Mucosa of descending colon (tissue), 3 donors: Measurements from ENCODE around the gene VSIG10L2. TPM values are rescaled to one million over a fixed set of nuclear protein-coding genes. Genes with fewer than 3 reads are reported as not detected.
"Not testable (repeated sequence)": the region's sequence is repeated elsewhere in the genome, so short reads cannot be mapped to it uniquely, and the experiment has no call there.

Source experiments
- ATAC-seq: fragments of 200-7000 bp; cut with Tn5 transposase; one replicate; pipeline ENCODE4 v1.9.1; 2020; ENCODE audit warnings: mild to moderate bottlenecking, moderate library complexity
- DNase-seq, 3 donors: peaks; one replicate each; pipeline ENCODE4 v3.0.0-alpha.2; 2020
- H3K36me3 ChIP-seq: fragments of 200-600 bp; one replicate; pipeline ENCODE4 v1.8.0; 2021; ENCODE audit warnings: low read depth, mild to moderate bottlenecking
- H3K4me1 ChIP-seq: fragments of 200-600 bp; one replicate; pipeline ENCODE4 v1.8.0; 2021; ENCODE audit warnings: low read depth, mild to moderate bottlenecking
- H3K4me3 ChIP-seq: fragments of 200-600 bp; one replicate; pipeline ENCODE4 v1.8.0; 2021; ENCODE audit warnings: mild to moderate bottlenecking
- H3K9me3 ChIP-seq: fragments of 200-600 bp; one replicate; pipeline ENCODE4 v1.8.0; 2021; ENCODE audit warnings: mild to moderate bottlenecking
- intact Hi-C, 2 donors: fragments of 100-400 bp; cut with DNase I in 1 of 2; cut with micrococcal nuclease in 1 of 2; formaldehyde crosslinking; loops; one replicate each; pipeline versions ENCODE4 v1.11.0 to v1.11.1; 2022; cut with DNase I, micrococcal nuclease
- total RNA-seq, 3 donors: library from RNA; stranded (reverse); fragmentation: NEBNext Ultra II Directional in 2 of 3; extraction: Animal tissue kit (Norgen Biotek cat#: 25700) in 2 of 3; gene quantifications; one replicate each; pipeline versions ENCODE4 v1.2.1 to v1.2.4, GENCODE V29; 2021 to 2023
- TF ChIP-seq, protein P1 (sequence below): fragments of 200-600 bp; IDR thresholded peaks from one replicate; pipeline ENCODE4 v1.8.0; 2022; ENCODE audit warnings: antibody characterized with exemption, mild to moderate bottlenecking
- donor health status: DM: no; HTN: no; CAD: no; lungs with moderate emphysema.
- donor health status: DM: no; HTN: no; CAD: no.
- donor health status: DM: no; HTN: yes; CAD: no.

VSIG10L2 gene
- total RNA-seq, 3 donors from 2014 or later = 0.09 TPM; not detected in 2

DNA sequence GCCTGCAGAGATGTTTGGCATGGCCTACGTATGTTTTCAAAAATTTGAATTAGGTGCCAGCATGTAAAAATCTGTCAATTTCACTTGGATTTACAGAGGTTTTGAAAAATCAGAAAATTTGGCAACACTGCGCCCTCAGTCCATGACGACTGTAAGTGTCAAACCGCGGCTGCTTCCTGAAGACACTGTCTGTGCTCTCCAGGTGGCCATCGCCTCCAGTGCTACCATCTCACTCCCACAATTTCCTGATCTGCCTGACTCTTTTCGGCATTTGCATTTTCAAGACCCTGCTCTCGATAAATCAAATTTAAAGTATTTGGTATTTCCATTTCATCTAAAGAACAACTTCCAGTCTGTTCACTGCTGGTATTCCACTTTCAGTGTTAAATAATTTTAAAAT, 34.6 kb downstream of the VSIG10L2 start:
- Histone ChIP-seq H3K4me3 (no peak overlapping the region), H3K4me1 (no peaks in the 10 kb centered on the region), H3K36me3 (no peaks in the 10 kb centered on the region), H3K9me3 (no peaks in the 10 kb centered on the region)
- intact Hi-C loops = no loop called here
- ATAC-seq (no peak), DNase-seq (no peak)
- TF ChIP-seq, protein P1, sequence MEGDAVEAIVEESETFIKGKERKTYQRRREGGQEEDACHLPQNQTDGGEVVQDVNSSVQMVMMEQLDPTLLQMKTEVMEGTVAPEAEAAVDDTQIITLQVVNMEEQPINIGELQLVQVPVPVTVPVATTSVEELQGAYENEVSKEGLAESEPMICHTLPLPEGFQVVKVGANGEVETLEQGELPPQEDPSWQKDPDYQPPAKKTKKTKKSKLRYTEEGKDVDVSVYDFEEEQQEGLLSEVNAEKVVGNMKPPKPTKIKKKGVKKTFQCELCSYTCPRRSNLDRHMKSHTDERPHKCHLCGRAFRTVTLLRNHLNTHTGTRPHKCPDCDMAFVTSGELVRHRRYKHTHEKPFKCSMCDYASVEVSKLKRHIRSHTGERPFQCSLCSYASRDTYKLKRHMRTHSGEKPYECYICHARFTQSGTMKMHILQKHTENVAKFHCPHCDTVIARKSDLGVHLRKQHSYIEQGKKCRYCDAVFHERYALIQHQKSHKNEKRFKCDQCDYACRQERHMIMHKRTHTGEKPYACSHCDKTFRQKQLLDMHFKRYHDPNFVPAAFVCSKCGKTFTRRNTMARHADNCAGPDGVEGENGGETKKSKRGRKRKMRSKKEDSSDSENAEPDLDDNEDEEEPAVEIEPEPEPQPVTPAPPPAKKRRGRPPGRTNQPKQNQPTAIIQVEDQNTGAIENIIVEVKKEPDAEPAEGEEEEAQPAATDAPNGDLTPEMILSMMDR = no peak

DNA sequence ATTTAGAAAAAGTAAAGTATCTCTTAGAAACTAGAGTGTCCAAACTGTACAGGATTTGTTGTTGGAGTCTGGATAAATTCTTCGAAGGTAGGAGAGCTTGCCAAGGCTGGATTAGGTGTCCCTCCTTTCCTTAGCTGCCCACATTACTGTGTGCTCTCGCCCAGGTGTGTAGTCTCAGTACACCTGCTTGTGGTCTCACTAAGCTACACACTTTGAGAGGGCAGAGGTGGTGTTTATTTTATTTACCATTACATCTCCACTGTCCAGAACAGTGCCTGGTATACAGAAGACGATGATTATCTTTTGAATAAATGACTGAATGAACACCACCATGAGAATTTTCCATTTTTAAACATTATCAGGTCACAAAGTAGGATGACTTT, 36.5 kb downstream of the VSIG10L2 start:
- Histone ChIP-seq H3K36me3 (no peaks in the 10 kb centered on the region), H3K4me3 (no peak overlapping the region), H3K4me1 (no peaks in the 10 kb centered on the region), H3K9me3 (no peaks in the 10 kb centered on the region)
- intact Hi-C loops = no loop called here
- DNase-seq (no peak), ATAC-seq (no peak)
- TF ChIP-seq, protein P1 = no peak

DNA sequence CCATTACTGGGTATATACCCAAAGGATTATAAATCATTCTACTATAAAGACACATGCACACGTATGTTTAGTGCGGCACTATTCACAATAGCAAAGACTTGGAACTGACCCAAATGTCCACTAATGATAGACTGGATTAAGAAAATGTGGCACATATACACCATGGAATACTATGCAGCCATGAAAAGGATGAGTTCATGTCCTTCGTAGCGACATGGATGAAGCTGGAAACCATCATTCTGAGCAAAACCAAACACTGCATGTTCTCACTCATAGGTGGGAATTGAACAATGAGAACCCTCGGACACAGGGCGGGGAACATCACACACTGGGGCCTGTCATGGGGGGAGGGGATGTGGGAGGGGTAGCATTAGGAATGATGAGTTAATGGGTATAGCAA, 40.1 kb downstream of the VSIG10L2 start:
- H3K4me1 ChIP-seq, ATAC-seq, DNase-seq, intact Hi-C loops, H3K9me3 ChIP-seq, H3K4me3 ChIP-seq, H3K36me3 ChIP-seq: not testable (repeated sequence)

DNA sequence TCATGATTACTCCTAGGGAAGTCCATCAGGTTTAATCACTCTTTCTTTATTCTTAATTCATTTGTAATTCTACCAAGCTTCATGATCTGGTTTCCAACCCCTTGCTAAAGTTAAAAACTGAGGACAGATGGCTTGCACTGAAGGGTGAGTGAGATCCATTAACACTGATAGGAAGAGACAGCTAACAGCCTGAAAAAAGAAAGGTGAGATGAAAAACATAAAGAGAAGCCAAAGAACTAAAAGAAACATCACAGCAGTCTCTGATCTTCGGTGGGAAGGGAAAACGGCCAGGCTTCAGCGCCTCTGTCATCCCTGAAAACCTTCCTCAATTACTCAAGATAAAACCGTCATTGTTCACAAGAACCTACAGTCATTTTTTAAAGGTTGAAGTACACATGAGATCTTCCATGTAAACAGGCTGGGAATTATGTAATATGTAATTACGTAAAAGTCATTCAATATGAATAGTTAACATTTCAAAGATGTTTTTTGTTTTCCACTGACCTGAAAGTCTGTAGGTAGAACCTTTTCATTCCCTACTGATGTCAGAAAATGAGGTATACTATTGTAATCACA, 41.3 kb downstream of the VSIG10L2 start:
- intact Hi-C loops = no loop called here
- DNase-seq (no peak), ATAC-seq (no peak)
- no peaks in the 10 kb centered on the region for H3K4me1 ChIP-seq
- no peak overlapping the region for H3K4me3 ChIP-seq
- no peaks in the 10 kb centered on the region for H3K9me3 ChIP-seq
- H3K36me3 ChIP-seq = no peaks in the 10 kb centered on the region
- TF ChIP-seq, protein P1 = no peak

DNA sequence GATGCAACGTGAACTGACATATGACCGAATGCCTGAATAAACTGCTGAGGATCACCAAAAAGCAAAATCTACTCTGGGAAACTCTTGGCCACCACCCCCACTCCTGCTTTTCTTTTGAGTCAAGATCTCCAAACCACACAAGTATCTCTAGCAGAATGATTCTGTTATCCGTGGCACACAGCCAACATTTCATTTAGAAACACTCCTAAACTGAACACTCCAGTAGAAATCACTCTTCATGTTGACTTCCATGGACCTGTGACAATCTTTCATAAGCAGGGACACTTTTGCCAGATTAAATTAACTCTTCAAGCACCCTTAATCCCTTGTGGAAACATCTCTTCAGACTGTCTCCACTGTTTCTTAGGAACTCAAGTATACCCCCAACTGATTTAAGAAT, 44.4 kb downstream of the VSIG10L2 start:
- TF ChIP-seq, protein P1 = no peak
- ATAC-seq (no peak), DNase-seq (peak in 1 of 3 donors; percentile 12)
- Histone ChIP-seq H3K4me3 (no peak overlapping the region), H3K4me1 (no peaks in the 10 kb centered on the region), H3K9me3 (no peaks in the 10 kb centered on the region), H3K36me3 (no peaks in the 10 kb centered on the region)
- intact Hi-C loops = no loop called here

DNA sequence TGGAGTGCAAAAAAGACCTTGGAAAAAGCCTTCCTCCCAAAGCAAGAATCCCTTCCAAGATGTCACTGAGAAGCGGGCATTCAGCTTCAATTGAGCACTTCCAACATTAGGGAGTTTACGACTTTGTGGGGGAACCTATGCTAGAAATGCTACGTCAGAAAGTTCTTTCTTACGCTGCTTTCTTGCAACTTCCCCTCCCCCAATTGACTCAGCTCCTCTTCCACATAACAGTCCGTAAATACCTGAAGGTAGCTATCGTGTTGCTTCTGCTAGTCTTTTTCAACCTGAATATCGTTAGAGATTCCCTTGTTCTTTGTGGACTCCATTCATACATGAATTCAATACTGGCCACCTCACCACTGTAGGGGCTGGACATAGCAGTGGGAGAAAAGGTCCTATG, 47.0 kb downstream of the VSIG10L2 start:
- no peaks in the 10 kb centered on the region for H3K36me3 ChIP-seq
- ATAC-seq = no peak
- TF ChIP-seq, protein P1 = no peak
- H3K4me1 ChIP-seq = no peaks in the 10 kb centered on the region
- H3K9me3 ChIP-seq = no peaks in the 10 kb centered on the region
- no peak overlapping the region for H3K4me3 ChIP-seq
- intact Hi-C loops = no loop called here
- DNase-seq = no peak
